Loucy (cell line): Measurements from ENCODE around the gene MEPCE.

ENCODE experiments used
- EZH2phosphoT487 ChIP-seq: fragments of 200-600 bp; IDR thresholded peaks from 2 replicates; pipeline ENCODE4 v1.6.1; 2018; ENCODE audit warnings: antibody characterized with exemption, mild to moderate bottlenecking, moderate library complexity, borderline replicate concordance
- TF ChIP-seq, protein P1 (sequence below): fragments of 200-600 bp; sonication (generic); conservative IDR thresholded peaks from 2 replicates; pipeline ENCODE4 v1.5.1; 2014; ENCODE audit warnings: mild to moderate bottlenecking, antibody characterized with exemption, low read length

DNA sequence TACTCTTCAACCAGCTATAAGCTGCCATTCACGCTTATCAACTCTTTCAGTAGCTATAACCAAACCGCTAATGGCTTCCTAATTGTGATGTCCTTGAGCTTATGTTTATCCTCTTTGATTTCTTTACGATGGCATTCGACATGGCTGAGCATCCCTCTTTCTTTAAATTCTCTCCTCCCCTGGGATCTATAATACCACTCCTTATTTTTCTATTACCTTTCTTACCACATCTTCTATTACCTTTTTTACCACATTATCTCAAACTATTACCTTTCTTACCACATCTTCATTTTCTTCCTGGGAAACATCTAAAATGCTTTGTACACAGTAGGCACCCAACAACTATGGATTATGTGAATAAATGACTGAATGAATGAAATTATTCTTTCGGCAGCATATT lies 14.2 kb upstream of the MEPCE start:
- TF ChIP-seq, protein P1, sequence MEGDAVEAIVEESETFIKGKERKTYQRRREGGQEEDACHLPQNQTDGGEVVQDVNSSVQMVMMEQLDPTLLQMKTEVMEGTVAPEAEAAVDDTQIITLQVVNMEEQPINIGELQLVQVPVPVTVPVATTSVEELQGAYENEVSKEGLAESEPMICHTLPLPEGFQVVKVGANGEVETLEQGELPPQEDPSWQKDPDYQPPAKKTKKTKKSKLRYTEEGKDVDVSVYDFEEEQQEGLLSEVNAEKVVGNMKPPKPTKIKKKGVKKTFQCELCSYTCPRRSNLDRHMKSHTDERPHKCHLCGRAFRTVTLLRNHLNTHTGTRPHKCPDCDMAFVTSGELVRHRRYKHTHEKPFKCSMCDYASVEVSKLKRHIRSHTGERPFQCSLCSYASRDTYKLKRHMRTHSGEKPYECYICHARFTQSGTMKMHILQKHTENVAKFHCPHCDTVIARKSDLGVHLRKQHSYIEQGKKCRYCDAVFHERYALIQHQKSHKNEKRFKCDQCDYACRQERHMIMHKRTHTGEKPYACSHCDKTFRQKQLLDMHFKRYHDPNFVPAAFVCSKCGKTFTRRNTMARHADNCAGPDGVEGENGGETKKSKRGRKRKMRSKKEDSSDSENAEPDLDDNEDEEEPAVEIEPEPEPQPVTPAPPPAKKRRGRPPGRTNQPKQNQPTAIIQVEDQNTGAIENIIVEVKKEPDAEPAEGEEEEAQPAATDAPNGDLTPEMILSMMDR = no peak
- no peak for TF ChIP-seq EZH2phosphoT487
